ENCODE results near the gene ITSN2.

ITSN2 gene

DNA sequence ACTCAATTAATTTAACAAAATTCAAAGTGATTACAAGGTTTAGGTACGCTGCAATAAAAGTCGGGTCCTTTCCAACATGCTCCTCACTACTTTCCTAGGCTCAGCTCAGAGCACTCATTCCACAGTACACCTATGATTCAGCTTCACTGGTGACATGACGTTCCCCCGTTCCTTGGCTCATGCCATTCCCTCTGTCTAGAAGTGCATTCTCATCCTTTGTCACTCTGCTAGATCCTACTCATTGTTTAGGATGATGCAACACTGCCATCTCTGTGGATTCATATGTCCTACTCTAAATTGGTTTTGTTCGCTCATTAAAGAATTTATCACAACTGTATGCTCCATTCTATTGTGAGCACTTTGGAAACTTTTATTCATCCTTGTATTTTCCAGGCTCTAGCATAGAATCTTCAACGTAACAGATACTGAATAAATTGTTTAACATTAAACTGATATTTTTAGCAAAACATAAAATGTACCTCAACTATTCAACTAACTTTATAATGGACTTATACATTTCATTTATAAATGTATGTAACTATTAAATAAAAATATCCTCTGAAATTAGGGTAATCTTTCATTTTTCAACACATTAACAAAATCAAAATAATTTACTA is 106.9 kb downstream of the ITSN2 start:
- H3K4me3 ChIP-seq (ENCODE audit: low read depth, low read length) = no peak overlapping the region
- peak; percentile 16 for DNase-seq (ENCODE audit: low read depth)
- TF ChIP-seq, protein P1, sequence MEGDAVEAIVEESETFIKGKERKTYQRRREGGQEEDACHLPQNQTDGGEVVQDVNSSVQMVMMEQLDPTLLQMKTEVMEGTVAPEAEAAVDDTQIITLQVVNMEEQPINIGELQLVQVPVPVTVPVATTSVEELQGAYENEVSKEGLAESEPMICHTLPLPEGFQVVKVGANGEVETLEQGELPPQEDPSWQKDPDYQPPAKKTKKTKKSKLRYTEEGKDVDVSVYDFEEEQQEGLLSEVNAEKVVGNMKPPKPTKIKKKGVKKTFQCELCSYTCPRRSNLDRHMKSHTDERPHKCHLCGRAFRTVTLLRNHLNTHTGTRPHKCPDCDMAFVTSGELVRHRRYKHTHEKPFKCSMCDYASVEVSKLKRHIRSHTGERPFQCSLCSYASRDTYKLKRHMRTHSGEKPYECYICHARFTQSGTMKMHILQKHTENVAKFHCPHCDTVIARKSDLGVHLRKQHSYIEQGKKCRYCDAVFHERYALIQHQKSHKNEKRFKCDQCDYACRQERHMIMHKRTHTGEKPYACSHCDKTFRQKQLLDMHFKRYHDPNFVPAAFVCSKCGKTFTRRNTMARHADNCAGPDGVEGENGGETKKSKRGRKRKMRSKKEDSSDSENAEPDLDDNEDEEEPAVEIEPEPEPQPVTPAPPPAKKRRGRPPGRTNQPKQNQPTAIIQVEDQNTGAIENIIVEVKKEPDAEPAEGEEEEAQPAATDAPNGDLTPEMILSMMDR (conservative IDR thresholded peaks at IDR 0.05; ENCODE audit: low read depth, low read length) = no peak

DNA sequence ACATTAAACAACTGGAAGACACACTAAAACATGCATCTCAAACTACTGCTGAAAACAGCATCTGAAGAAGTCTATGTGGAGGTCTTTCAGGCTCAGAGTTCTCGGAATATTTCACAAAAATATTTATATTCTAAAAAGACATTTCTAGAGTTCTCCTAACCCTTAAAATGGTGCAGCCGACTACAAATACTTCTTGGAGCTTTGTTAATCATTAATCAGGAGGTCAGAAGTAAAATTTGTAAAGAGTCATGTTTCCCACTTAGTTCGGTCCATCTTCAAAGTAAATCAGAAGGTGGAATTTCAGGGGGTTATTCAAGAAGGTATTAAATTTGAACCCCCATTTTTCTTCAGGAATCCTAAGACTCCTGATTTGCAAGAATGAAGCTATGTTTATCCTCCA is 112.7 kb downstream of the ITSN2 start:
- TF ChIP-seq, protein P1 (conservative IDR thresholded peaks at IDR 0.05; ENCODE audit: low read depth, low read length) = no peak
- no peak overlapping the region for H3K4me3 ChIP-seq (ENCODE audit: low read depth, low read length)
- DNase-seq (ENCODE audit: low read depth) = no peak

DNA sequence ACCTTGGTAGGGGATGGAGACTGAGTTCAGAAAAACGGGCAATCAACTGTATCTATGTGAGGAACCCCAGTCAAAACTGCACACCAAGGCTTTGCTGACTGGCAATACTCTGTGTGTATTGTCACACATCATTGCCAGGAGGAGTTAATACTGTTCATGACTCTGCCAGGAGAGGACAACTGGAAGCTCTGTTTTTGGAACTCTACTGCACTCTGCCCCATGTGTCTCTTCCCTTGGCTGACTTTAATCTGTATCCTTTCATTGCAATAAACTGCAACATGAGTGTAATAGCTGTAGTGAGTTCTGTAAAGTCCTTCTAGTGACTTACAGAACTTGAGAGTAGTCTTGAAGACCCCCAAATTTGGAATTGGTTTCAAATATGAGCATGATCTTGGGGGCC is 113.2 kb downstream of the ITSN2 start:
- TF ChIP-seq, protein P1 (conservative IDR thresholded peaks at IDR 0.05; ENCODE audit: low read depth, low read length) = no peak
- no peak overlapping the region for H3K4me3 ChIP-seq (ENCODE audit: low read depth, low read length)
- DNase-seq (ENCODE audit: low read depth) = no peak

DNA sequence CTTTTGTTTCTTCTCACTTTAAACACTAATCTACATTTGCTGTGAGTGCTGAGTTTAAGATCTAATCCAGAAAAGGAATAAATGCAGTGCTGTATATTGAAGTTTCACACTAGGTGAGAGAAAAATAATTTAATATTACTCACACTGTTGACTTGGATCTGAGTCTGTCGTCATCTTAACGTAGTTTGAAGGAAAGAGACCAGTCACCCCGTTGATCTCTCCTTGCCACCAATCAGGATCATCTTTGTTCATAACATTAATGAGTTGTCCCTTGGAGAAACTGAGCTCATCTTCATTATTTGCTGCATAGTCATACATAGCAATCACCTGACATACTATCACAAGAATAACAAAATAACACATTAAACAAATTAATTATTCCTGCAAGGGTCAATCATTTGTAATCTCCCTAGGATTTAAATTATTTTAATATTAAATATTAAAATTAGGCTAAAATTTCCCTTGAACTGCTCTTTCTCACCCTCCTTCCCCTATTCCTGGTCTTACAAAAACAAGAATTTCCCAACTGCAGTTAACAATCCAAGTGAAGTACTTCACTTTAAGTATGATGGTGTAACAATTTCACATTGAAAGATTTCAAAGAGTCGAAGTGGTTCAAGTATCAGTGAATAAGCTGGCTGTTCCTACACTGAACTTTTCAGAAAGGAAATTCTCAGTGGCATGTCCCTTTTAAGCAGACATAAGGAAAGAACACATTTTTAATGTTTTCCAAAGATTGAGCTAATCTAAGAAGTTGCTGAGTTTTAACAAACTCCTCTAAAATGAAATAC is 114.2 kb downstream of the ITSN2 start:
- TF ChIP-seq, protein P1 (conservative IDR thresholded peaks at IDR 0.05; ENCODE audit: low read depth, low read length) = no peak
- H3K4me3 ChIP-seq (ENCODE audit: low read depth, low read length) = no peak overlapping the region
- DNase-seq (ENCODE audit: low read depth) = peak; percentile 11

DNA sequence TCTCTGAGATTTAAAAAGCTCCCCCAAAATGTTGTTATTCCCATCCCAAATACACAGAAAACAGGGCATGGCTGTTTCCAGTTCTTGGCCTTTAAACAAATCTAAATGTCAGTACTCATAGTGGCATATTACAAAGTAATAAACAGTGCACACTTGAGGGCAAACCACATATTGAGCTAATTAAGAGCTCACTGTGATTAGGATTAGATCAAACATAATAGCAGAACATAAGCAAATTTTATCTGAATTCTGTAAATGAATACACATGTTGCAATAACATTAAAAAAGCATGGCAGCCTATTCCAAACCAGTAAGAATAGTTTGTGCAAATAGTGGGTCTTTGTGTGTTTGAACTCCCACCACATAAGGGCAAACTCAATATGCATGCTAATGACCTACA is 118.8 kb downstream of the ITSN2 start:
- DNase-seq (ENCODE audit: low read depth) = no peak
- TF ChIP-seq, protein P1 (conservative IDR thresholded peaks at IDR 0.05; ENCODE audit: low read depth, low read length) = no peak
- H3K4me3 ChIP-seq (ENCODE audit: low read depth, low read length) = no peak overlapping the region

DNA sequence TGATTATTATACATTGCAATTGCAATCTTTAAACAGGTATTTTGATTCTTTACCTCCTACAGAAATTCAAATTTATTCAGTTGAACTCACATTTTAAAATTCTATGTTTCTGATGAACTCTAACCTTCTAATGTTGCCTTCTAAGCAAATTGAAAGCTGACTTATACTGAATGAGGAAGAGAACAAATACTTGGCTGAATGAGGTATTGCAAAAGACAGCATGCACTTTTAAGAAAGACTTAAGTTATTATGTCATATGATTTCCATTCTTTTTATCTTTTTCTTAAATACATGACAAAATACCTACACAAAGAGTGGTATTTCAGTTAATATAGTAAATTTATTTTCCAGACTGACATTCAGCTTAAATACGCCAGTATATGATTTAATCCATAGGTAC is 120.8 kb downstream of the ITSN2 start:
- H3K4me3 ChIP-seq (ENCODE audit: low read depth, low read length) = no peak overlapping the region
- DNase-seq (ENCODE audit: low read depth) = no peak
- TF ChIP-seq, protein P1 (conservative IDR thresholded peaks at IDR 0.05; ENCODE audit: low read depth, low read length) = no peak

DNA sequence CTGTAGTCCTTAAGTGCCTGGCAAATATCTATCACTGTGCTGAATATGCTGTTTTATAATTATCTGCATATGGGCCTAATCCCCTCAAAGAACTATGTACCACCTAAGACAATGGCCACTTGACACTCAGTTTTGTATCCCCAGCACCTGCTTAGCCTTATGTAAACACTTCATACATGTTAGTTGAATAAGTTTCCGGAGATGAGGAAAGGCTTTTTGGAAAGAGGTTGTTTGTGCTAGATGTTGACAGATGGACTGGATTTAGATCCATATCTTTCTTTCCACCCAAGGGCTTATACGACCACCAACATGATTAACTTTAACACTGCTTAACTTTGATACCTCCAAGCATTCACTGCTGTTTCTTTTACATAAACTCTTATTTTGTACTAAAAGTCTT is 122.2 kb downstream of the ITSN2 start:
- TF ChIP-seq, protein P1 (conservative IDR thresholded peaks at IDR 0.05; ENCODE audit: low read depth, low read length) = no peak
- no peak overlapping the region for H3K4me3 ChIP-seq (ENCODE audit: low read depth, low read length)
- no peak for DNase-seq (ENCODE audit: low read depth)
